H1 (cell line): ENCODE results near the gene GRIK4. TPM values are rescaled to one million over a fixed set of nuclear protein-coding genes. Genes with fewer than 3 reads are reported as not detected.

Experiments
- CTCF ChIA-PET: fragments of 300-600 bp; sonication (Branson Sonifier 250); formaldehyde crosslinking; loops from one replicate; lab custom pipeline; 2021; ENCODE audit not compliant: partially characterized antibody; lab: Charles Lee
- POLR2A ChIA-PET: fragments of 300-600 bp; sonication (Branson Sonifier 250); formaldehyde crosslinking; loops from one replicate; lab custom pipeline; 2021; ENCODE audit warnings: inconsistent platforms; ENCODE audit not compliant: partially characterized antibody; lab: Charles Lee
- DNase-seq, 2 experiments: peaks; one replicate each; pipeline versions ENCODE4 v3.0.0 to v3.0.0-alpha.2; 2010 to 2022; ENCODE audit warnings: low spot score in 2 of 2, low read depth in 1 of 2, mixed read lengths in 1 of 2
- FAIRE-seq: peaks from 2 replicates; lab custom pipeline; 2011; peaks lifted over from hg19 to GRCh38; lab: Jason Lieb, UNC
- H2AFZ ChIP-seq: 2 replicates; pipeline ENCODE4 v1.8.1; 2012; ENCODE audit warnings: low read length, inconsistent platforms
- H2AK5ac ChIP-seq: 2 replicates; pipeline ENCODE4 v1.6.1; 2013; ENCODE audit warnings: low read depth, low read length
- H2BK120ac ChIP-seq: replicated peaks from 2 replicates; pipeline ENCODE3; 2013; ENCODE audit warnings: low read depth, low read length, inconsistent platforms
- H2BK12ac ChIP-seq: 2 replicates; pipeline ENCODE4 v1.6.1; 2013; ENCODE audit warnings: low read depth, low read length
- H2BK15ac ChIP-seq: 2 replicates; pipeline ENCODE4 v1.6.1; 2013; ENCODE audit warnings: low read length
- H2BK20ac ChIP-seq: 2 replicates; pipeline ENCODE4 v1.6.1; 2013; ENCODE audit warnings: low read length
- H2BK5ac ChIP-seq: 2 replicates; pipeline ENCODE4 v1.6.1; 2013; ENCODE audit warnings: low read depth, low read length
- H3K14ac ChIP-seq: 2 replicates; pipeline ENCODE4 v1.6.1; 2013; ENCODE audit warnings: inconsistent platforms; ENCODE audit not compliant: insufficient read length
- H3K18ac ChIP-seq: 2 replicates; pipeline ENCODE4 v1.6.1; 2013; ENCODE audit warnings: low read length; ENCODE audit errors: extremely low read depth
- H3K23ac ChIP-seq: 2 replicates; pipeline ENCODE4 v1.6.1; 2013; ENCODE audit warnings: inconsistent platforms; ENCODE audit not compliant: insufficient read length
- H3K23me2 ChIP-seq: 2 replicates; pipeline ENCODE4 v1.6.1; 2013; ENCODE audit warnings: low read depth, low read length
- H3K27ac ChIP-seq: 2 replicates; pipeline ENCODE4 v1.6.1; 2011; ENCODE audit warnings: low read depth, low read length, inconsistent platforms
- H3K27me3 ChIP-seq, 4 experiments: replicated peaks in 1 of 4; 1 replicate in 1 of 4; 2 replicates in 3 of 4; pipeline versions ENCODE4 v1.6.1 to v1.8.1; 2011 to 2013; ENCODE audit warnings: low read length in 3 of 4, mild to moderate bottlenecking in 3 of 4, inconsistent platforms in 2 of 4, mixed read lengths in 2 of 4, moderate library complexity in 1 of 4; ENCODE audit not compliant: control insufficient read depth in 3 of 4, insufficient read depth in 3 of 4; ENCODE audit errors: extremely low read depth in 1 of 4
- H3K36me3 ChIP-seq, 4 experiments: 2 replicates each; pipeline versions ENCODE4 v1.6.1 to v1.8.1; 2011 to 2013; ENCODE audit warnings: mild to moderate bottlenecking in 4 of 4, low read length in 3 of 4, moderate library complexity in 2 of 4, control low read depth in 1 of 4, inconsistent platforms in 1 of 4; ENCODE audit not compliant: insufficient read depth in 4 of 4, control insufficient read depth in 2 of 4
- H3K4ac ChIP-seq: replicated peaks from 2 replicates; pipeline ENCODE3; 2013; ENCODE audit warnings: low read length, low read depth, mixed read lengths, inconsistent platforms; ENCODE audit not compliant: insufficient read length
- H3K4me1 ChIP-seq, 4 experiments: replicated peaks in 1 of 4; 1 replicate in 1 of 4; 2 replicates in 3 of 4; pipeline versions ENCODE4 v1.6.1 to v1.8.1; 2011 to 2013; ENCODE audit warnings: low read length in 3 of 4, inconsistent platforms in 2 of 4, mixed read lengths in 1 of 4; ENCODE audit not compliant: insufficient read depth in 4 of 4, control insufficient read depth in 3 of 4
- H3K4me2 ChIP-seq, 2 experiments: 2 replicates each; pipeline versions ENCODE4 v1.6.1 to v1.8.1; 2011 to 2013; ENCODE audit warnings: low read depth in 2 of 2, low read length in 2 of 2, control low read depth in 1 of 2, inconsistent platforms in 1 of 2, mild to moderate bottlenecking in 1 of 2; ENCODE audit not compliant: insufficient read depth in 1 of 2
- H3K4me3 ChIP-seq, 4 experiments: fragments of 200-600, 300-600 bp in 1 of 4; sonication (generic), shearing (Covaris generic), sonication (Bioruptor Twin) in 1 of 4; 2 replicates each; pipeline versions ENCODE4 v1.5.1 to v1.8.1; 2011 to 2016; ENCODE audit warnings: low read length in 4 of 4, low read depth in 3 of 4, control low read depth in 2 of 4, inconsistent platforms in 2 of 4, mild to moderate bottlenecking in 2 of 4, mixed read lengths in 1 of 4, moderate library complexity in 1 of 4; ENCODE audit not compliant: insufficient read depth in 2 of 4; ENCODE audit errors: extremely low read depth in 1 of 4
- H3K56ac ChIP-seq: replicated peaks from 2 replicates; pipeline ENCODE3; 2013; ENCODE audit warnings: low read depth, mild to moderate bottlenecking, mixed read lengths, low read length, inconsistent platforms; ENCODE audit not compliant: insufficient read length
- H3K79me1 ChIP-seq: 2 replicates; pipeline ENCODE4 v1.6.1; 2013; ENCODE audit warnings: low read depth, low read length, control low read depth
- H3K79me2 ChIP-seq, 2 experiments: 2 replicates each; pipeline versions ENCODE4 v1.6.1 to v1.8.1; 2012 to 2013; ENCODE audit warnings: low read length in 2 of 2, mild to moderate bottlenecking in 2 of 2, inconsistent platforms in 1 of 2; ENCODE audit not compliant: insufficient read depth in 2 of 2, control insufficient read depth in 1 of 2
- H3K9ac ChIP-seq, 4 experiments: replicated peaks in 1 of 4; 1 replicate in 1 of 4; 2 replicates in 3 of 4; pipeline versions ENCODE4 v1.6.1 to v1.8.1; 2011 to 2013; ENCODE audit warnings: low read depth in 3 of 4, low read length in 3 of 4, control low read depth in 2 of 4, mild to moderate bottlenecking in 2 of 4, moderate library complexity in 2 of 4, inconsistent platforms in 1 of 4; ENCODE audit errors: extremely low read depth in 1 of 4
- H3K9me3 ChIP-seq, 2 experiments: 2 replicates each; pipeline versions ENCODE4 v1.6.1 to v1.8.1; 2012 to 2013; ENCODE audit warnings: mild to moderate bottlenecking in 2 of 2, moderate library complexity in 2 of 2, control low read depth in 1 of 2, inconsistent platforms in 1 of 2, low read depth in 1 of 2, low read length in 1 of 2, mixed read lengths in 1 of 2; ENCODE audit not compliant: insufficient read depth in 2 of 2
- H4K20me1 ChIP-seq, 2 experiments: replicated peaks in 1 of 2; 2 replicates each; pipeline versions ENCODE3 to v1.8.1; 2011 to 2013; ENCODE audit warnings: inconsistent platforms in 2 of 2, low read length in 2 of 2, mild to moderate bottlenecking in 1 of 2; ENCODE audit not compliant: insufficient read depth in 2 of 2, control insufficient read depth in 1 of 2
- H4K5ac ChIP-seq: 2 replicates; pipeline ENCODE4 v1.6.1; 2013; ENCODE audit warnings: low read length, low read depth, mixed read lengths, inconsistent platforms; ENCODE audit not compliant: insufficient read length
- H4K8ac ChIP-seq: 2 replicates; pipeline ENCODE4 v1.8.0; 2013; ENCODE audit warnings: mild to moderate bottlenecking, moderate library complexity, low read length, inconsistent platforms; ENCODE audit not compliant: insufficient read depth; ENCODE audit errors: extremely low read depth
- H4K91ac ChIP-seq: replicated peaks from 2 replicates; pipeline ENCODE3; 2013; ENCODE audit warnings: low read length, mixed read lengths, inconsistent platforms; ENCODE audit not compliant: insufficient read length
- ASH2L ChIP-seq: fragments of 200-600, 300-600 bp; sonication (generic); IDR thresholded peaks from one replicate; pipeline ENCODE4 v1.7.1; 2017; ENCODE audit warnings: low read length
- BRCA1 ChIP-seq: IDR thresholded peaks from 2 replicates; pipeline ENCODE4 v1.6.1; 2012; ENCODE audit warnings: low read depth, low read length, improper control_type of control experiment
- CHD1 ChIP-seq: IDR thresholded peaks from 2 replicates; pipeline ENCODE4 v1.6.1; 2012; ENCODE audit warnings: low read depth, low read length, improper control_type of control experiment
- CREB1 ChIP-seq: IDR thresholded peaks from 2 replicates; pipeline ENCODE4 v1.6.1; 2012; ENCODE audit warnings: inconsistent platforms
- EZH2 ChIP-seq: fragments of 200-600 bp; sonication (generic); IDR thresholded peaks from 2 replicates; pipeline ENCODE4 v1.7.1; 2012; ENCODE audit warnings: low read depth, mild to moderate bottlenecking, moderate library complexity, low read length, inconsistent platforms; ENCODE audit not compliant: severe bottlenecking
- GABPA ChIP-seq: IDR thresholded peaks from 2 replicates; pipeline ENCODE4 v1.6.1; 2011; ENCODE audit warnings: mild to moderate bottlenecking, low read length, moderate library complexity, borderline replicate concordance; ENCODE audit not compliant: insufficient read depth
- KDM5A ChIP-seq: fragments of 200-600 bp; IDR thresholded peaks from 2 replicates; pipeline ENCODE4 v1.7.1; 2012; ENCODE audit warnings: mild to moderate bottlenecking, low read length, inconsistent platforms, mixed read lengths
- NANOG ChIP-seq: IDR thresholded peaks from 2 replicates; pipeline ENCODE4 v1.6.1; 2011; ENCODE audit warnings: low read length, low read depth, mild to moderate bottlenecking, inconsistent platforms; ENCODE audit not compliant: insufficient read depth, poor library complexity, severe bottlenecking
- POLR2AphosphoS5 ChIP-seq: IDR thresholded peaks from 2 replicates; pipeline ENCODE4 v1.6.1; 2011; ENCODE audit warnings: low read depth, low read length
- POU5F1 ChIP-seq: IDR thresholded peaks from 2 replicates; pipeline ENCODE4 v1.6.1; 2011; ENCODE audit warnings: low read depth, mild to moderate bottlenecking, low read length, moderate library complexity
- RAD21 ChIP-seq, 2 experiments: IDR thresholded peaks in 1 of 2; conservative IDR thresholded peaks in 1 of 2; 2 replicates each; pipeline ENCODE4 v1.6.1; 2011; ENCODE audit warnings: low read depth in 2 of 2, low read length in 2 of 2, improper control_type of control experiment in 1 of 2, inconsistent platforms in 1 of 2, mild to moderate bottlenecking in 1 of 2, moderate library complexity in 1 of 2
- SIN3A ChIP-seq, 2 experiments: IDR thresholded peaks in 1 of 2; conservative IDR thresholded peaks in 1 of 2; 2 replicates each; pipeline ENCODE4 v1.6.1; 2011 to 2012; ENCODE audit warnings: low read length in 2 of 2, improper control_type of control experiment in 1 of 2, low read depth in 1 of 2, mild to moderate bottlenecking in 1 of 2
- ZNF274 ChIP-seq: IDR thresholded peaks from 2 replicates; pipeline ENCODE4 v1.7.0; 2012; ENCODE audit warnings: low read length, borderline replicate concordance; ENCODE audit errors: extremely low read depth
- WGBS, 2 experiments: shearing (Covaris generic) in 1 of 2; methylation state at CpG; one replicate each; pipeline versions ENCODE4 v1.1.6 to v1.1.7; 2013 to 2015; ENCODE audit warnings: low lambda C conversion rate in 2 of 2, mixed read lengths in 2 of 2, inconsistent platforms in 1 of 2, low coverage in 1 of 2, missing lambda C conversion rate in 1 of 2; ENCODE audit not compliant: insufficient replicate concordance in 2 of 2, insufficient coverage in 1 of 2, insufficient read length in 1 of 2; ENCODE audit errors: extremely low coverage in 1 of 2, missing lambda C conversion rate in 1 of 2; 5-methylcytosine and 5-hydroxymethylcytosine counted together
- polyA plus RNA-seq, 7 experiments: library from polyadenylated mRNA; depleted of rRNA in 3 of 7; stranded (reverse) in 5 of 7; unstranded in 2 of 7; fragments of >200 nt in 5 of 7; fragments of 200-250 nt in 2 of 7; gene quantifications; 1 replicate in 5 of 7; 2 replicates in 1 of 7; 4 replicates in 1 of 7; pipeline versions ENCODE4 v1.2.1 to v1.2.3, GENCODE V29; 2011 to 2013; ENCODE audit warnings: missing spikeins in 2 of 7, mixed read lengths in 2 of 7
- total RNA-seq: library from RNA; stranded (reverse); fragmentation: NEBNext Ultra II Directional; extraction: Animal tissue kit (Norgen Biotek cat#: 25700); gene quantifications from 2 replicates; pipeline ENCODE4 v1.2.1, GENCODE V29; 2021

Gene GRIK4
- total and polyA plus RNA-seq, 2 of the 8 experiments (the other 6 are each of a cell fraction or from before 2014, with no cell fraction given) = 1.2 to 2.9 TPM

- no peak overlapping the region for H3K9ac ChIP-seq
- WGBS, 2 experiments = 95% methylated on average over 9 of the region's 10 CpGs; no CpG with 5 or more reads in 1 of the 2 experiments
- POLR2A ChIA-PET = interaction anchor here (1.0 to 2.5 kb wide), 3 partner anchors 9 to 39 kb away, joined by 3 to 10 read pairs (median 4); no protein-coding TSS in a partner anchor
- TF ChIP-seq POLR2AphosphoS5 (no peak), NANOG (no peak), CREB1 (no peak), ASH2L (no peak), POU5F1 (no peak), EZH2 (no peak), RAD21 (IDR thresholded peaks at IDR 0.05 in 1 of 2, conservative IDR thresholded peaks at IDR 0.05 in 1 of 2; ENCODE audit: low read depth in 2 of 2, low read length in 2 of 2) (no peak), GABPA (no peak), CHD1 (no peak), BRCA1 (no peak), SIN3A (conservative IDR thresholded peaks at IDR 0.05 in 1 of 2, IDR thresholded peaks at IDR 0.05 in 1 of 2; ENCODE audit: low read depth in 1 of 2, low read length in 2 of 2) (no peak), ZNF274 (no peak), KDM5A (no peak)
Measured at GRCh38 chr11:120526241-120526640, 14.7 kb downstream of the GRIK4 start.

More at GRCh38 chr11:120526241-120526640, 14.7 kb downstream of the GRIK4 start:
- Histone ChIP-seq H4K8ac (no peak overlapping the region), H3K18ac (no peak overlapping the region), H3K27ac (no peak overlapping the region), H3K79me1 (no peaks in the 10 kb centered on the region), H2BK5ac (no peak overlapping the region), H3K27me3 (no peaks in the 10 kb centered on the region; a peak in 2 of 7 replicates), H2AFZ (no peak overlapping the region), H3K79me2 (no peaks in the 10 kb centered on the region), H3K23ac (no peak overlapping the region), H4K91ac (no peak overlapping the region), H3K23me2 (no peaks in the 10 kb centered on the region; the same call in 1 of the 2 replicates), H3K4ac (no peak overlapping the region), H3K4me3 (no peak overlapping the region), H2AK5ac (no peak overlapping the region), H2BK12ac (no peak overlapping the region), H2BK20ac (no peak overlapping the region), H3K36me3 (no peaks in the 10 kb centered on the region), H4K5ac (no peak overlapping the region), H3K4me2 (no peak overlapping the region), H2BK15ac (no peak overlapping the region), H3K14ac (no peak overlapping the region), H3K56ac (no peak overlapping the region), H3K4me1 (peaks cover 3 to 28% (median 16%) of the 10 kb centered on the region in 4 experiments), H3K9me3 (peaks cover 0 to 3% of the 10 kb centered on the region in 2 experiments; a peak in 1 of 4 replicates), H2BK120ac (no peak overlapping the region), H4K20me1 (no peaks in the 10 kb centered on the region)
- FAIRE-seq (no peak), DNase-seq (no peak)
- CTCF ChIA-PET = interaction anchor here (0.6 to 1.3 kb wide), 8 partner anchors 10 to 179 kb away, joined by 3 to 4 read pairs (median 3); no protein-coding TSS in a partner anchor
